Measurements from ENCODE around the gene CELSR1. TPM values are rescaled to one million over a fixed set of nuclear protein-coding genes. Genes with fewer than 3 reads are reported as not detected.

CELSR1 gene, protein sequence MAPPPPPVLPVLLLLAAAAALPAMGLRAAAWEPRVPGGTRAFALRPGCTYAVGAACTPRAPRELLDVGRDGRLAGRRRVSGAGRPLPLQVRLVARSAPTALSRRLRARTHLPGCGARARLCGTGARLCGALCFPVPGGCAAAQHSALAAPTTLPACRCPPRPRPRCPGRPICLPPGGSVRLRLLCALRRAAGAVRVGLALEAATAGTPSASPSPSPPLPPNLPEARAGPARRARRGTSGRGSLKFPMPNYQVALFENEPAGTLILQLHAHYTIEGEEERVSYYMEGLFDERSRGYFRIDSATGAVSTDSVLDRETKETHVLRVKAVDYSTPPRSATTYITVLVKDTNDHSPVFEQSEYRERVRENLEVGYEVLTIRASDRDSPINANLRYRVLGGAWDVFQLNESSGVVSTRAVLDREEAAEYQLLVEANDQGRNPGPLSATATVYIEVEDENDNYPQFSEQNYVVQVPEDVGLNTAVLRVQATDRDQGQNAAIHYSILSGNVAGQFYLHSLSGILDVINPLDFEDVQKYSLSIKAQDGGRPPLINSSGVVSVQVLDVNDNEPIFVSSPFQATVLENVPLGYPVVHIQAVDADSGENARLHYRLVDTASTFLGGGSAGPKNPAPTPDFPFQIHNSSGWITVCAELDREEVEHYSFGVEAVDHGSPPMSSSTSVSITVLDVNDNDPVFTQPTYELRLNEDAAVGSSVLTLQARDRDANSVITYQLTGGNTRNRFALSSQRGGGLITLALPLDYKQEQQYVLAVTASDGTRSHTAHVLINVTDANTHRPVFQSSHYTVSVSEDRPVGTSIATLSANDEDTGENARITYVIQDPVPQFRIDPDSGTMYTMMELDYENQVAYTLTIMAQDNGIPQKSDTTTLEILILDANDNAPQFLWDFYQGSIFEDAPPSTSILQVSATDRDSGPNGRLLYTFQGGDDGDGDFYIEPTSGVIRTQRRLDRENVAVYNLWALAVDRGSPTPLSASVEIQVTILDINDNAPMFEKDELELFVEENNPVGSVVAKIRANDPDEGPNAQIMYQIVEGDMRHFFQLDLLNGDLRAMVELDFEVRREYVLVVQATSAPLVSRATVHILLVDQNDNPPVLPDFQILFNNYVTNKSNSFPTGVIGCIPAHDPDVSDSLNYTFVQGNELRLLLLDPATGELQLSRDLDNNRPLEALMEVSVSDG (N-terminal part only)
- 0.63 TPM for polyA plus RNA-seq (2013, experiment 1 of 2; ENCODE audit: insufficient read length)
- polyA plus RNA-seq (2013, experiment 2 of 2; ENCODE audit: insufficient read length) = 0.47 TPM

DNA sequence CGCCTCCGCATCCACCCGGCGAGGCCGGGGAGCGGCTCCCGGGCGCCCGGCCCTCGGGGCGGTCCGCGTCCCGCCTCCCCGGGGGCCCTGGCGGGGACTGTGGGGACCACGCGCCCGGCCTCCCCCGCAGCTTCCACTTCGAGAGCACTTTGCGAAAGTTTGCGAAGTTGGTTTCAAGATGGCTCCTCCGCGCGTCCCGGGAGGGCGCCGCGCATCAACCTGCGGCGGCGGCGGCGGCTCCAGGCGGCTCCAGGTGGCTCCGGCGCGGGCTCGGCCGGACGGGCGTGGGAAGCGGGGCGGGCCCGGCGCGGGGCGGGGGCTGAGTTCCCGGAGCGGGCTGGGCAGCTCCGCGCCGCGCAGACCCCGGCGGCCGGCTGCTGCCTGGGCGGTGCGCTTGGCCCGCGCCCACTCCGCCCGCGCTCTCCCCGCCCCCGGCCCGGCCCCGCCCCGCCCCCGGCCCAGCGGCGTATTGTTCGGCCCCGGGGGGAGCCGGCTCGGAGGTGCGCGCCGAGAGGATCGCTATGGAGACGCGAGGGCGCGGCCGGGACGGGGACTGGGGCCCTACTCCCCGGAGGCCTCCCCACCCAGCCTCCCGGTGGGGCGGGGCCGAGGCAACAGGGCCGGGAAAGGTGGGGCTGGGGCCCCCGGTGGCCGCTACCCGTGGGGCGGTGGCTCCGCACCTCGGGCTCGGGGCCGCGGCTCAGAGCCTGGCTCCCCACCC lies at the start of gene CELSR1:
CELSR1 (minus strand) TSS at position 396 of the 721 bp plus-strand sequence. CDS start 450 bp downstream, outside the sequence.
- DNase-seq = no peak

DNA sequence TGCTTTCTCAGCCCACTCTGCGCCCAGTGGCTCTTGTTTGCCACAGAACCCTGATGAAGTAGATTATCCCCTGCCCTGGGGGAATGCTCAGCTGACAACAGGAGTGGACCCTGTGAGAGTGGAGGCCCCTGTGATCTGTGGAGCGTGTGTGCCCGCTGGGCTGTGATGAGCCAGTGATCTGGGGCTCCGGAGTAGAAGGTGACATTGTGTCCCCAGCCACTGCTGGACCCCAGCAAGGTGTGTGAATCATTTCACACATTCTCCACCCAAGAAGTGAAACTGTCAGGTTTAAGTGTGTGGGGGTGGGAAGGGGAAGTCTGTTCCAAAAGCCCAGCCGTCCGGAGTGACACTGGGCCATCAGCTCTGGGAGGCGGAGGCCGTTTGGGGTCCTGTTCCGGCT lies 49.6 kb upstream of the CELSR1 start:
- no peak for DNase-seq

DNA sequence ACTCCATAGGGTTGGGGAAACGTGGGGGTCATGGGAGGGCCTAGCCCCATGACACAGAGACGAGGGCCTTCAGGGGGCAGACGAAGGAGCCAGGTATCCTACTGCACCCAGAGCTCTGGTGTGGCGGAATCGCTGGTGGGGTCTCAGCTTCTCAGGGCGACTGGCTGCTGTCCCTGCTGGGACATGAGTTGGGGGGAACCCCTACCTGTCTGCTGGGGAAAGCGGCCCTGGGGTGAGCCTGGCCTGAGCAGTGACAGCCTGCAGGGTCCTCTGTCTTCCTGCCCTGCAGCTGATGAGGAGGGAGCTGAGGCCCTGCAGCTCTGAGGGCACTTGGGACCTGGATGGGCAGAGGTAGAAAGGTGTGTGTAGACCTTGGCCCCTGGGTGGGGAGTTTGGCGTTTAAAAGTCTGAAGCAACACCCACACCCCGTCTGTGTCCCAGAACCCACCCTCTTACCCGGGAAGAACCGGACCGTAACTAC lies 49.2 kb upstream of the CELSR1 start:
- no peak for DNase-seq

DNA sequence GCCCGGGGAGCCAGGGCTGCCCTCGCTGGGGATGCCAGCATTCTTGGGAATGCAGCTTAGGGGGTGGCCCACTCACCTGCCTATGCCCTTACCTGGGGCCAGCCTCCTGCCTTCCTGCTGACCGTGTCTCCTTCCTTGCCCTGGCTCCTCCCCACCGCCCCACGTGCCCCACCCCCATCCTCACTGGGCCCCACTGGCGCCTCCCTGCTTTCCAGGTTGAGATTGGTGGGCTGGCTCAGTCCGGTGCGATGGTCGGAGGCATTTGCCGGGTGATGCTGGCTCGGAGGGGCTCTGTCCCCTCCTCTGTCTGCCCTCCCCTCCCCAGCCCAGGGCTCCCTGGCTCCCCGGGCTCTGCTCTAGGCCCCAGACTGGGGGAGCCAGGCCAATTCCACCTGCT lies 48.7 kb upstream of the CELSR1 start:
- no peak for DNase-seq

DNA sequence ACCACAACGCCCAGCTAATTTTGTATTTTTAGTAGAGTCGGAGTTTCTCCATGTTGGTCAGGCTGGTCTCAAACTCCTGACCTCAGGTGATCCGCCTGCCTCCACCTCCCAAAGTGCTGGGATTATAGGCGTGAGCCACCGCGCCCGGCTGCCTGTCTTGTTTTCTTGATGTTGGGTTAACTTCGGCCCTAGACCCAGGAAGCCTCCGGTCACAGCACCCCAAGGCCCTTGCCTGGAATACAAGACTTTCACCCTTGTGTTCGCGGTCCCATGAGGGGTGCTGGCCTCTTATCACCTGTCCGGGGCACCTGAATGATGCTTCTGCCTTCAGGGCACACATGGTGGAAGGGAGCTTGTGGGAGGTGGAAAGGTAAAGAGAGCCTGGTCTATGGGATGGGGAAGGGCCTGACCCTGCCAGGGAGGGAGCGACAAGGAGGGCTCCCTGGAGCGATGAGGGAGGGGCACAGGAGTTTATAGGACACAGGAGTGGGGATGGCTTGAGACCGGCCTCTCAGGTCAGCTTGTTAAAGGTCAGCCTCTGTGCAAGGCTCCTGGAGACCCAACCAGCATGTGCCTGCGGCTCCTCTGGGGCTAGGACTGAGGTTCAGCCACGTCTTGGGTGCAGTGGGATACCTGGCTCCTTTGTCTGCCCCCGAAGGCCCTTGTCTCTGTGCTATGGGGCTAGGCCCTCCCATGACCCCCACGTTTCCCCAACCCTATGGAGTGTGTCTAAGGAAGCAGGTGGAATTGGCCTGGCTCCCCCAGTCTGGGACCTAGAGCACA lies 48.1 kb upstream of the CELSR1 start:
- DNase-seq = no peak

DNA sequence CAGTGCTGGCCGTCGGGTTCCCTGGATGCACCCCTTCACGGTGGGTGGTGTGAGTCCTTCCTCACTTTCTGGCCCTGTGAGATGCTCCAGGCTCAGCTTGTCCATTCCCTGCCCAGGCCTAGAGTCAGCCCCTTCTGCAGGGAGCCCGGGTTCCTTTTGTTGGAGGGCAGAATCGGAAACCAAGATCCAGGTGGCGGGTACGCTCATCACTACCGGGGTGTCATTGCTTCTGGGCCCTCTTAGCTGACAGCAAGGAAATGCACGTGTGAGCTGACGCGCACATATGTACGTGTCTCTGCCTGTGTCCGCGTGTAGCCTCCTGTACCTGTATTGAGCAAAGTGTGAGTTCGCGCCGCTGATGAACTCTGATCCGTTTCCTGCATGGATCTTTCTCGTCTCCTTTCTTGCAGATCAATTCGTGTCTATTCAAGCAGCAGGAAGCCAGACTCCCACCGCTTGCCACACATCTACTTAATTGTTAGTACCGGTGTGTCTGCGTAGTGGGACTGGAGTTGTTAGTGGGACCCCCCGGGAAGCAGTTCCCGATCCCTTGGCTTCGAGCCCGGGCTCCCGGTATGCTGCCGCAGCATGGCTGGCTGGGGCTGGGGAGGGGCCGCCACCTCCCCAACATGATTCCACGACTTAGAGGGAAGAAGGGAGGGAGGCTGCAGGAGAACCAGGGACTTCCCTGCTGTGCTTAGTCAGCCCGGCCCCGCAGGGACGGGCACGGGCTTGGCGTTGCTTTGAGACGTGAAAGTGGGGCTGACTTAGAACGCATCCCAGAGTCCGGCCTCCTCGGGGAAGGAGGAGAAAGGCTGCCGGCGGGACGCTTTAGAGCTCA lies 46.9 kb upstream of the CELSR1 start:
- peak; percentile 54 for DNase-seq

DNA sequence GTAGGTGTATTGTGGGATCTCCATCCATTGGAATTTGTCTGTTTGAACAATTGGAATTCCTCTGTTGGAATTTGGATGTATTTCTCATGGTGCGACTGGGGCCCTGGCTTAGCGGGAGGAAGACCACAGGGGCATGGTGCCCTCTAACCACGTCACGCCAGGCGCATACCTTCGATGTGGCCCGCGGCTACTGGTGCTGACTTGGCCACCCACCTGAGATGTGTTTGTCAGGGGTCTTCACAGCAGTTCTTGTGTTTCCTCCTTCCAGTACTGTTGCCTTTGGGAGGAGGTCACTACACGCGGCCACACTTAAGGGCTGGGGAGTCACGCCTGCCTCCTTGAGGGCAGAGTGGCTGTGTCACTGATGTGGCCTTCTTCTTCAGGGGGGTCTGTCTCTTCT lies 46.2 kb upstream of the CELSR1 start:
- DNase-seq = no peak

DNA sequence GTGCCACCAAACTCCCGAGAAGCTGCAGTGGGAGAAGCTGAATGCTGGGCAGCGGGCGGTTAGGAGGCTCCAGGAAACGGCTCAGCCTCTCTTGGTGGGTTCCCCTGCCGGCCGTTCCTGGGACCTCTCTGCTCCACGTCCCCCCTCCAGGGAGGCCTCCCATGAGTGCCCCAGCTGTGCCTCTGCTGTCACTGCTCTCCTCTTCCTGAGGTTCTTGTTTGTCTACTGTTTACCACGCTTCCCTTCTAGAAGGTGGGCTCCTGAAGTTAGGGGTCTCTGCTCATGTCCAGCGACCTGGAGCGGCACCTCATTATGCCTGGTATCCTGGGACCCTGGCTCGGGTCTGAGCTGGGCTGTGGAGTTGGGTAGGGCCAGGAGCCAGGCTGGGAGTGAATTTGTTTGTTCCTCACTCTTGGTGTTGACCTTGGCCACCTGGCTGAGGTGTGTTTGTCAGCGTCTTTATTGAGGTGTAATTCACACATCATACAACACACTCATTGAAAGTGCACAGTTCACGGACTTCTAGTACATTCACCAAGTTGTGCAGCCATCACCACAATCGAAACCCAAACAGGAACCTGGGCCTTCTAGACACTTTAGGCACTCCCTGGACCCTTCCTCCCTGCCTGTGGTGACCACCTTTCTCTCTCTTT lies 45.0 kb upstream of the CELSR1 start:
- no peak for DNase-seq

DNA sequence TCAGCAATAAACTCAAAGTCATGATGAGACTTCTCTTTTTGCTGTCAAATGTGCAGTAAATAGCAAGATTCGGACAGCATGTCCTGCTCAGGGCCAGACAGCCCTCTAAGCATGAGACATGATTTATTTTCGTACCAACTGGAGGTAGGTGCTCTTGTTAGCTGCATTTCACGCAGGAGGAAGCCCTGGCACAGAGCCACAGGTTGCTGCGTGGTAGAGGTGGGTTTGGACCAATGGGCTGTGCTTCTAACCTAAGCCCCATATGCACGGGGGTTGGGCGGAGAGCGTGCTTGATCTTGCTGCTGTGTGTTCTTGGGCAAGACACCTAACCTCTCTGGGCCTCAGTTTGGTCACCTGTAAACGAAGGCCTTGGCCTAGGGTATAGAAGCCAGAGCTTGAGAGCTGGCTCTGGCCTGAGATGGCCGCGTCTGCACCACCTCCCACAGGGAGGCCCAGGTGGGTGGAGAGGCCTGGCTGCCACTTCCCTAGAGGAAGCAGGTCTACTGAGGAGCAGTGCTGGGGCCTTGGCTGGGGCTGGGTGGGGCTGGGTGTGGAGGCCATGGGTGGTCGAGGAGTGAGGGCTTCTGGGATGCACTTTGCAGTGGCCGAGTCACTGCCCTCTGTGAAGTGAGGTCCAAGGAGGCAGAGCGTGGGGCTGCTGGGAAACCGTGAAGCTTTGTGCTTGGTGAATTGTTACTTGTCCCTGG lies 44.3 kb upstream of the CELSR1 start:
- DNase-seq = no peak

DNA sequence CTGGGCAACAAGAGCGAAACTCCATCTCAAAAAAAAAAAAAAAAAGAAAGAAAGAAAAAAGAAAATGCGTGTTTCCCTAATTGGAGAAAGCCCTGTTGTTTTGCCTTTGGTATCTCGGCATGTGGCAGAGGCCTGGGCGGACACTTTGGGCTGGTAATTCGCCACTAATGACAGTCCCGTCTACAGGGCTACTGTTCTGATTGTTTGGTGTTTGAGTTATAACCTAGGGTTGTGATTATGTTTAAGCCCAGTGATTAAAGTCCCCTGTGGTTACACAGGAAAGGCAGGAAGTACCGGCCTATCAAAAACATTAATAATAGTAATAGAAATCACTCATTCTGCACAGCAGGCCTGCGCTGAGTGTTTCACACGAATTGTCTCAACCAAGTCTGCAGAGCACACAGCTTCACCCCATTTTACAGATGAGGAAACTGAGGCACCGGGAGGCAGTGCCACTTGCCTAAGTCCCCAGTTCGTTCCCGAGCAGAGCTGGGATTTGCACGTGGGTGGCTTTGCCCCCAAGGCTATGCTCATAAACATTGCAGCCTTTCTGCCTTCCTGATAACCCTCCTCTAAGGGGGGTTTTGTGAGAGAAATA lies 43.6 kb upstream of the CELSR1 start:
- no peak for DNase-seq

DNA sequence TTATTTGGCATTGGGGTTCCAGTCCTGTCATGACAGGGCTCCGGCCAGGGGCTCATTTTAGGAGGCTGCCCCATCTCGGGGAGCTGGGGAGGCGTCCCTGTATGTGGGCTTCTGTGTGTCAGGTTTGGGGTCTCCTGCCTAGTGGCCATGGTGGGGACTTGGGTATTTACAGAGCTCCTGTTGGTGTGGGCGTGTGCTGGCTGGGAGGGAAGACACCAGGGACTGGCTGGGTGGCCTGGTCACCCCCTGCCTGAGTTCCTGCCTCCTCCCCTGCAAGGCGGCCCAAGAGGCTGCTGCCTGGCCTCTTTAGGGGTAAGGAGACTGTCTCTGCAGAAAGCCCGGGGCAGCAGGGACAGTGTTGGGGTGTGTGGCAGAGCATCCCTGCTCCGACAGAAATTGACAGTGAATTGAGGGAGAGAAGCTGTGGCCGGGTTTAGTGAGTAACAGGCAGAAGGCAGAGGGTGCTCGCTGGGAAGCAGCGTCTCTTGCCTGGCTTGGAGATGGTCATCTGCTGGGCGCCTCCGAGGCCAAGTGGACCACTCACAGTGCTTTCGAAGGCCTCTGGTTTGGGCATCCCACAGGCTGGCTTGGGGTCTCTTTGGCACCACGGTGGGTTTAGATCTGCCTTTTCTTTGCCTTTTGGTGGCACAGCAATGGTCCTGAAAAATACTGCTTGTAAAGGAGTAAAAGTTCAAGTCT lies 42.5 kb upstream of the CELSR1 start:
- DNase-seq = no peak

DNA sequence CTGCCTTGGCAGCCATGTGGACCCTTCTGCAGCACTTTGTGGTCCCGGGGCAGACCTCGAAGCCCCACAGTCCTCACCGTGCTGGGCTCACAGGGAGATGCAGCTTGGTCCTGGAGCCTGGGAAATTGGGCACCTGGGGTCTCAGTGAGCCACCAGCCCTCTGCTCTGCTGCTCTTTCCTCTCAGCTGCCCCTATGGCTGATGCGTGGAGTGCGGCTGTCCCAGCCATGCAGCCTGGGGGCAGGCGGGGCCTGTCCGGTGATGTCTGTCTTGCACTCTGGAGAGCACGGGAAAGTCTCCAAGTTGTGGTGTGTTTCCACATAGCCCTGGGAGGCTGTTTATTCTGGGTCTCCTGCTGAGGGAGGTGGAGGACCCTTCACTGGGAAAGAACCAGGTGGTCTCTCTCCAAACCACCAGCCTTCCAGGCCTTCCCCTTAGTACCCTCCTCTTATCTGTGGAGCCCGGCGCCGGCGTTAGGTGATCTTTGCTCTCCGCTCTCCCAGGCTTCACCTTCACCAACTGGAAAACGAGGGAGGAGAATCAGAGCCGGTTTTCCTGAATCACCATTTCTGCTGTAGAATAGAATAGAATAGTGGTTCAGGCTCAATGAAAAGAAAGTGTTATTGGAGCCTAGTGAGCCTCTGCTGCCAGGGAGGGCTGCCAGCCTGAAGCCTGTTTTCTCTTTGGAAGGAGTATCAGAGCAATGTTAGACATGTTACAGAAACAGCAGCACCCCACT lies 41.6 kb upstream of the CELSR1 start:
- no peak for DNase-seq

DNA sequence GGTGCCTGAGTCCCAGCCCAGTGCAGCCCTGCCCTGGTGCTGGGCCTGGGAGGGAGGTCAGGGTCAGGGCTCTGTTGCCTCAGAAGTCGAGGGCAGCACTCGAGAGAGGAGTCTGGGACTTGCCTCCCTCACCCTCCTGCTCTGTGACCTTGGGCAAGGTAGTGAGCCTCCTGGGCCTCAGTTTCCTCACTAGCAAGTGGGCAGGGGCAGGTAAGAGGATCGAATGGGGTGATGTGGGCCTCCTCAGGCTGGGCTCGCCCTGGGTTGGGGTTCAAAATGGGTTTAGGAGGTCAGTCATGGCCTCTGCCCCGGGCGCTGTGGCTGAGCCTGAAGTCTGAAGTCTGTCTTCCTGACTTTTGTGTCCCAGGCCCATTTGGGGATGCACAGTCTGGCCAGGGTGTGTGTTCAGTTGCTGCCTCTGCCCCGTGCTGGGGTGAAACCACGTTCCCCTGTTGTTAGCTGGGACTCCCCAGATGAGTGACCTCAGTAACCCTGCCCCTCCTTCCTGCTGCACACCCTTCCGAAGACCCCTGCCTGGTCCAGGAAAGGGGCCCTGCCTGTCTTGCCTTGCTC lies 40.9 kb upstream of the CELSR1 start:
- DNase-seq = no peak

DNA sequence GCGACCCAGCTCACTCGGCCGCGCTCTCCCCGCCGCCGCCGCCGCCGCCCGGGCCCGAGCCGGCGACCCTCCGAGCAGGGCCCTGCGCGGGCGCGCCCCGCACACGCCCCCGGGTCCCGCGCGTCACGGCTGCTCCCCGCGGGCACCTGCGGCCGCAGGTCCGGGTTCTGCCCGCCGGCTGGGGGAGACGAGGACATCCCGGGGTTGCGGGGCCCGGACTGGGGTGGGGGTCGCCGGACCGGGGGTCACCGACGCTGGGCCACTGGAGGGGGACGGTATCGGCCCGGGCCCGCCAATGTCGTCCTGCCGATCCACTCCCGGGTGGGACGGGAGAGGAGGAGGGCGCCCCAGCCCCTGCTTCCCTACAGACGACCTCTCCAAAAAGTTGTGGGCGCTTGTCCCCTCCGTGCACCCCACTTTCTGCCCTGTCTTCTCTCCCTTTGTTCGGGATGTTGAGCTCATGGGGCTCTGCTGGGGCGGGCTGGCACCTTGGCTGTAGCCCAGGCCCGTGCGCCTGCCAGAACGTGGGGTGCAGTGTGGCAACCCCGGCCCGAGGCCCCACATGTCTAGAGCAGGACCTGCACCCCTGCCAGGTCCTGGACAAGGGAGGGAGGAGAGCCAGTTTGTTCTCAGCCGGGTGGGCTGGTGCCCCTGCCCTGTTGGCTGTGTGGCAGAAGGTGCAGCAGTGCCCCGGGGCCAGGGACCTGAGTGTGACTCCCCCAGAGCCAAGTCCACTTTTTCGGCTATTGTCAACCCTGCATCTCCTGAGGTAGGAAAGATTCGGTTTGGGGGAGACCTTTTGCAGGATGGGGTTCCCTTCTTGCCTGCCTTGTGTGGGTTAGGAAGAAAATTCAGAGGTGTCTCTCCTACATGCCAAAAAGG lies 40.2 kb upstream of the CELSR1 start:
- DNase-seq = no peak

DNA sequence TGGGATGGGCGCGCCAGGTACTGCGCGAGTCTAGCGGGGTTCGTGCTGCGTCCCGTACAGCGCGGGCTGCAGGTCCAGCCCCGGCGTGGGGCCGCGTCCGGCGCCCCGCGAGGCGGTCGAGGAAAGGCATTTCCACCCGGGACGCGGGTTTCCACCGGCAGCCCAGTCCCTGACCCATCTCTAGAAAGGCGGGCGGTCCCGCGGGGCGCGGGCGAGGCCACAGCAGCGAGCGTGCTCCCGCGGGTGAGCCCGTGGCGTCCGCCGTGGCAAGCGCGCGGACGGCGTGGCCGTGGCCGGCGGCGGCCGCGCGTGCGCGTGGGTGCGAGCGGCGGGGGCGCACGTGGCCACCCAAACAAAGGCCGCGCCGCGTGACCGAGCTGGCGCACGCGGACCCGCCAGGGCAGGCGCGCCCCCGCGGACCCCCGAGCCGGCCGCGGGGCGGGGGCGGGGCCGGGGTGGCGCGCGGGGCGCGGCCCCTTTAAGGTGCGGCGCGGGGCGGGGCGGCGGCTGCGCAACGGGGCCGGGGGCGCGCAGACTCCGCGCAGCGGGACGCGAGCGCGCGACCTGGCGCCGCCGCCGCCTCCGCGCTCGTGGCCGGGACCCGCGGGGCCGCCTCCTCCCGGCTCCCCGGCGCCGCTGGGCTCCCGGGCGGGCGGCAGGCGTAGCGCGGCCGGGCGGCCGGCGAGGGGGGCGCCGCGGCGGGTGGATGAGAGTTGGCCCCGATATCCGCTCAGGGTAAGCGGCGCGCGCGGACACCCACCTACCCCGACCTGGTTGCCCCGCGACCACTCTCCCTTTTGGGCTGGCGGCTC lies 39.3 kb upstream of the CELSR1 start:
- peak; percentile 64 for DNase-seq

Data from fibroblast of skin of abdomen (primary cell).